Stimulated activated naive CD8-positive, alpha-beta T cell treated with anti-CD3 and anti-CD28 coated beads, Interleukin-15, Interleukin-2, amounts not matched to agents 100 U/mL and 50 U/mL, for 24 hours (primary cell): ENCODE results near the gene MRPL23.

ENCODE experiments used
- ATAC-seq: fragments of 150-1000 bp; cut with Tn5 transposase; one replicate; pipeline ENCODE4 v1.10.0; 2021
- DNase-seq: peaks from one replicate; pipeline ENCODE4 v3.0.0; 2021

Gene MRPL23

GRCh38 chr11:1953489-1954266 is 6.5 kb downstream of the MRPL23 start:
- ATAC-seq, result no peak
- DNase-seq, result no peak

GRCh38 chr11:1958367-1958766 is 11.2 kb downstream of the MRPL23 start:
- ATAC-seq (no peak), DNase-seq (no peak)

GRCh38 chr11:1959786-1960185 is 12.7 kb downstream of the MRPL23 start:
- no peak for DNase-seq

GRCh38 chr11:1963864-1964263 is 16.7 kb downstream of the MRPL23 start:
- ATAC-seq (no peak), DNase-seq (no peak)

More at GRCh38 chr11:1959786-1960185, 12.7 kb downstream of the MRPL23 start:
- ATAC-seq, result no peak

- no peak for ATAC-seq
Measured at GRCh38 chr11:1964348-1964747, 17.2 kb downstream of the MRPL23 start.

GRCh38 chr11:1964955-1965354 is 17.8 kb downstream of the MRPL23 start:
- no peak for DNase-seq
- ATAC-seq, result no peak

More at GRCh38 chr11:1964348-1964747, 17.2 kb downstream of the MRPL23 start:
- DNase-seq, result no peak

- DNase-seq (no peak), ATAC-seq (no peak)
Measured at GRCh38 chr11:1966531-1966930, 19.4 kb downstream of the MRPL23 start.

GRCh38 chr11:1967641-1968225 is 20.6 kb downstream of the MRPL23 start:
- DNase-seq, result no peak
- no peak for ATAC-seq

- no peak for DNase-seq
- no peak for ATAC-seq
Measured at GRCh38 chr11:1968454-1969002, 21.4 kb downstream of the MRPL23 start.

GRCh38 chr11:1969035-1969434 is 21.9 kb downstream of the MRPL23 start:
- DNase-seq, result no peak
- ATAC-seq, result no peak

- DNase-seq (no peak), ATAC-seq (no peak)
Measured at GRCh38 chr11:1969776-1970175, 22.6 kb downstream of the MRPL23 start.

- DNase-seq, result no peak
- ATAC-seq, result no peak
Measured at GRCh38 chr11:1970956-1971355, 23.8 kb downstream of the MRPL23 start.

GRCh38 chr11:1975185-1975584 is 28.1 kb downstream of the MRPL23 start:
- DNase-seq (no peak), ATAC-seq (no peak)

GRCh38 chr11:1978720-1979473 is 31.8 kb downstream of the MRPL23 start:
- DNase-seq (no peak), ATAC-seq (no peak)

- ATAC-seq, result no peak
- DNase-seq, result no peak
Measured at GRCh38 chr11:1979607-1980006, 32.5 kb downstream of the MRPL23 start.

- DNase-seq, result no peak
- no peak for ATAC-seq
Measured at GRCh38 chr11:1982873-1983600, 35.9 kb downstream of the MRPL23 start.

GRCh38 chr11:1983601-1983961 is 36.4 kb downstream of the MRPL23 start:
- DNase-seq (no peak), ATAC-seq (no peak)

- ATAC-seq (no peak), DNase-seq (no peak)
Measured at GRCh38 chr11:1987024-1987423, 39.9 kb downstream of the MRPL23 start.

GRCh38 chr11:1988174-1988573 is 41.0 kb downstream of the MRPL23 start:
- no peak for ATAC-seq
- DNase-seq, result no peak

- DNase-seq, result no peak
- ATAC-seq, result no peak
Measured at GRCh38 chr11:1988667-1989317, 41.7 kb downstream of the MRPL23 start.

- DNase-seq (no peak), ATAC-seq (no peak)
Measured at GRCh38 chr11:1989953-1990352, 42.8 kb downstream of the MRPL23 start.
